Globus pallidus (tissue), 1 donor: ENCODE results near the gene TBC1D19.
"Not testable (repeated sequence)": the region's sequence is repeated elsewhere in the genome, so short reads cannot be mapped to it uniquely, and the experiment has no call there.

Source experiments
- DNase-seq: peaks from one replicate; pipeline ENCODE4 v3.0.0-alpha.2; 2015; ENCODE audit warnings: low spot score

The TBC1D19 gene

DNA sequence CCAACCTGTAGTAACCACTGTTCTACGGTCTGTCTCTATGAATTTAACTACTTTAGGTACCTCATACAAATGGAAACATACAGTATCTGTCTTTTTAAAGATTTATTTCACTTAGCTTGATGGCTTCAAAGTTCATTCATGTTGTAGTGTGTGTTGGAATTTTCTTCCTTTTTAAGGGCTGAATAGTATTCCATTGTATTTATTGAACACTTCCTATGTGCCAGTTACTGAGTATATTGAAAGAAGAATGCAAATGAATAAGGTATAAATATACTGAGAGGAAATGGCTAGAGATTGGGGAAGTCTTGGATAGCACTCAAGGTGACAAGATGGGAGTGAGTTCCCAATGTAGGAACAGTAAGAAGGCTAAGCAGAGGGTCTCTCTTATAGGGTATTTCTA lies 17.3 kb downstream of the TBC1D19 start:
- no peak for DNase-seq

DNA sequence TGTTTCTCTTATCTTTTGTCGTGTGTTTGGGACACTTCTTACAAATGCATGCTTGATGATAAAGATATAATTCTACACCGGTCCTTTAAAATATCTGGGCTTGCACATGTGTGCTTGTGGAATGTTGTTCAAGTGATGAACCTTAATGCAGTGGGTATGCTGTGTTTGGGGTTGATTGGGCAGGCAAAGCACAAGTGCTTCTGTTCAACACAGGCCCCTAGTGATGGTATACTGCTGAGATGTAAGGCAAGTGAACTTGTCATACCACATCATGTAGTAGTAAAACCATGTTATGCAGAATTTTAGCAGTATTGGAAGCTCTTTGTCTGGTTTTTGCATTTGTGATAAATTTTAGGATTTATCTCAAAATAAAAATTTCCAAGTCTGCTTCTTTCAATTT lies 23.9 kb downstream of the TBC1D19 start:
- DNase-seq: no peak

DNA sequence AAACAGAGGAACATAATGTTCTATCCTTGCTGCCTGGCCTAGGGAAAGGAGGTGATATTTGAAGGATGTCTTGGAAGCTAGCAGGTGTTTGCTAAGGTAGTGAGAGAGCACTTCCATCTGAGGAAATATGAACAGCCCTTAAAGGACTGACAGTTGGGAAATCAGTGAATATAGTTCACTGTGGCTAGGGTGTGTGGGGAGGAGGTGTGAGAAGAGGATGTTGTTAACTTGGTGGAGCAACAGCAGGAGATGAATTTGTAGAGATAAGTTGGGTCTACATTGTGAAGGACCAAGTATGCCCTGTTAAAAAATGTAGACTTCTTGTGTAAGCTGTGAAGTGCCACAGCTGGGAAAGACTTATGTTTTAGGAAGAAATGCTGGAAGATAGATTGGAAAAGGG lies 25.5 kb downstream of the TBC1D19 start:
- no peak for DNase-seq

DNA sequence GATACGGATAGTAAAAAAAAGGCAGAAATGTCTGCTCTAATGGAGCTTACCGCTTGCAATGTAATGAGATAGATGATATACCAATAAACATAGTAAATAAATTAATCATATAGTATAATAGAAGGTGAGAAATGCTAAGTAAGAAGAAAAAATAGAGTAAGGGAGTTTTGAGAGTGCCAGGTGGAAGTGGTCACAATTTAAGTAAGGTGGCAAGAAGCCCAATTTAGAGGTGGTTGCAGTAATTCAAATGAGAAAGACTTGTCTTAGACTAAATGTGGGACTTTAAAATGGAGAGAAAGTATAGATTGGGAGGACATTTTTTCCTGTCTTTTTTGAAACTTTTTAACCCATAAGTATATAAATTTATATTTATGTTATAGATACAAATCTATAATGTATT lies 26.0 kb downstream of the TBC1D19 start:
- no peak for DNase-seq

DNA sequence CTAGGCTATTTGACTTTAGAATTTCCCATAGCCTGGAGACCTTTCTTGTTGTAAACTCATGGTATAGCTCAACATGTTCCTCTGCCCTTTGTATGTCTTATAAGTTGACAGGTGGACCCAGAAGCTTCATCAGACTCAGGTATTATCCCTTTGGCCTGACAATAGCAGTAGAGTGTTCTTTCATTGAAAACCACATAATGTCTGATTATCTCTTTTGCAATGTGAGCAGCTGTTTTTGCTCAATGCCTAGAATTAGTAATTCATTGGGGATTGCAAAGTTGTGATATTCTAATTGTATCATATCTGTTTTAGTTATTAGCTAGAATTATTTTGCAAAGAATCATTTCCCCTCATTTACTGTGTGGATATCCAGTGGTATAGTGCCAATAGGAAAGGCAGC lies 27.5 kb downstream of the TBC1D19 start:
- DNase-seq: no peak

DNA sequence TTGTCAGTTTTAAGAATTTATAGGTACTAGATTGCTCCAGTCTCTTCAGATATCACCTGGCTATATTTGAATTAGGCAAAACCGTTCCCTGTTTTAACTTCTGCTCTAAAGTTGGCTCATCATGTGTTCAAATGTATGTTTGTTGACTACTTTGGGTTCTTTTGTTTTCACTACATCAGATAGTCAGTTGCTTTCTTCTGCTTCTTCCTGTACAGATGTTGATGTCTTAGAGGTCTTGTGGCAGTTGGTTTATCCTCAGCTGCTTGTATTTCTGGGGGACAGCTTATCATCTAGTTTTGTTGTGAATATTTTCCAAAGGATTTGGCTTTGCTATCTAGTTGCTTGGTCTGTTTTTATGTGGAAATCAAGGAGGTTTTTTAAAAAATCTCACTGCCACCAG lies 28.0 kb downstream of the TBC1D19 start:
- no peak for DNase-seq

DNA sequence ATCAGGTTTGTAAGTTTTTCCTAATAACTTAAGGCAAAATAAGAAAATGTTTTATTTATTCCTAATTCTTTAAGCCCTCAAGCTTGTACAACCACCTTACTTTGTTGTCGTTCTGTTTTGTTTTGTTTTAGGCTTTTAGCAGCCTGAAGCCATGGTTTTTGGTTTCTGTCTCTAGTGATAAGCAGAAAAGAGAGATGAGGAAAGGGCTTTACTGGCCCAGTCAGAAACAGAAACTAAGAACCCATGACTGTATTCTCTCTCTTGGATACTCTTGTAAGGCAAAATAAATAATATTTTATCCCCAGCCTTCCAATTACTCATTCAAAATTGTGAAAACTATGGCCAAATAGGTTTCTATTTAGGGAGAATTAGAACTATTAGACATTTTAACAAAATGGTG lies 29.4 kb downstream of the TBC1D19 start:
- DNase-seq: no peak

DNA sequence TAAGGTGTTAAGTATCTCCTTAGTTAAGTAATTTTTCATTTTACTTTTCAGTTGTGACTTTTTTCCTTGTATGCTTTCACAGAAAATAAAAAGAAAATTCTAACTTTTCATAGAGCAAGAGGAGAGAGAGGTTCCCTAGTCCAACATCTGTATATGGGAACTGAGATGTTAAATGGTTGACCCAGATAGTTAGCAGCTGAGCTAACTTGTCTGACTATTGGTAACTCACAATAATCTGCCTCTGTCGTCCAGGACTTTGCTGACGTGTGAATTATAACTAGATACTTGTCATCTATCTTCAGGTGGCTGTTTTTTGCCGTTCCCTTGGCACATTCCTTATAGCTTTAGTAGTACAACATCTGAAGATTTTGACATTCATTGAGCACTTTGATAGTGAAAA lies 29.9 kb downstream of the TBC1D19 start:
- no peak for DNase-seq

DNA sequence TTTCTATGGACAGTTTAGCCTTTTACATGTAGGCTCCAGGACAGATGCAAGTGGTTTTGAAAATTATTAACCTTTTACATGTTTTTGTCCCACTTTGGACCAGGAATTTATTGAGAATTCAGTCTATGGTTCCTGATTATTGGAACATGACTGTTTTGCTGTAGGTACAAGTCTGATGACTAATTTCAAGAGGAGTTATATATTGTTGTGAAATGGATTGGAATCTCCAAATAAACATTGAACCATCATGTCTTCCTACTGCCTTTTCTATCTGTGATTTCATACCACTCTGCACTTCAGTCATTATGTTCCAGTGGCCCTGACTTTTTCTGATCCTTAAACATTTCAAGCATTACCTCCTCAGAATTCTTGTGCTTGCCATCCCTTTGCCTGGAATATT lies 35.9 kb downstream of the TBC1D19 start:
- DNase-seq: no peak

DNA sequence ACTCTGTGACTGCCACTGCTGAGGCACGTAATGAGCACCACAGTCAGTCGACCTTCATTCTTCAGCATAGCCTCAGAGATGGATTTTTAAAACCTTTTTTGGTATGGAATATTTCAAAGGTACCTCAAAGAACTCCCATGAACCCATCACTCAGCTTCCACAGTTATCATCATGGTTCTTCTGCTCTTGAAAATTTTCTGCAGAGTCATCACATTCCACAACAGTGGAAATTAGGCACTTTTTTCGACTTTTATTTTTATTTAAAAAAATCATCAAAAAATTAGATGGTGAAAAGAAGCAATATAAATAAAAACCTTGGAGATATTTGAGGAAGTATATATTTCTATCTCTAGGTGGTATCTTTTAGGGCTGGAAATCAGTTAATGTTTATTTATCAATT lies 37.5 kb downstream of the TBC1D19 start:
- DNase-seq: no peak

DNA sequence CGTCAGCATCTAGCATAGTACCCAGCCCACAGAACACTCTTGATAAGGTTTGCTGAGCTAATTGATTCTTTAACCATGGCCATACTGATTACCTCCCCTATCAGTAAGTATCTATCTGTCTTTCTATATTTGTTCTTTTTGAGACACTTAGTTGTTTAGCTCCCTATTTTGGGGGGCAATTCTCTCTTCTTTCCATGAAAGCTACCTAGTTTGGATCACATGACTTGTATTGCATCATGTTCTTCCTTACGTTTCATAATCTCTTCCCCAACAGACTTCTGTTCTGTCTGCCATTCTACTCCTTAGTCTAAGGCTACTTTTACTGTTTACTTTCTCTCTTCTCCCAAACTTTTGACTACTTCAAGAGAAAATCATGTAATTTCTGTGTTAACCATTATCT lies 39.0 kb downstream of the TBC1D19 start:
- no peak for DNase-seq

DNA sequence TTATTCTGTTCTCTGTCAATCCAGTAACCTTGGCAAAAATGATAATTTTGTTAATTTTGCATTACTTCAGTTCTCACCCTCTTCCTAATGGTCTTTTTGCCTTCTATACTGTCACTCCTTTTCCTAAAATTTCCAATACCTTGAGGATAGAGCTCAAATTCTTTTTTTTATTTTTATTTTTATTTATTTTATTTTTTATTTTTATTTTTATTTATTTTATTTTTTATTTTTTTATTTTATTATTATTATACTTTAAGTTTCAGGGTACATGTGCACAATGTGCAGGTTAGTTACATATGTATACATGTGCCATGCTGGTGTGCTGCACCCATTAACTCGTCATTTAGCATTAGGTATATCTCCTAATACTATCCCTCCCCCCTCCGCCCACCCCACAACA lies 42.8 kb downstream of the TBC1D19 start:
- DNase-seq: not testable (repeated sequence)

DNA sequence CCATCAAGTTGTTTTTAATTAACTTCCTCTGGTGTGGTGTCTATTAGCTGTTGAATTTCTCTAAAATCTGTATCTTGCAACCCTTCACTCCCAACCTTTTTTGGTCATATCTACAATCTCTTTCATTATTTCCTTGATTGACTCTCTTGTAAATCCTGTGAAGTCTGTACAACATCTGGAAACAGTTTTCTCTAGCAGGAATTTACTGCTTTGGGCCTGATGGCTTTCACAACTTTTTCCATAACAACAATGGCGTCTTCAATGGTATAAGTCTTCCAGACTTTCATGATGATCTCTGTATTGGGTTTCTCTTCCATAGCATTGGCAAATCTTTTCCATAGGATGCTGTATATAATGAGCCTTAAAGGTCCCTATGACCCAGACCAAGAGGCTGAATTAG lies 49.0 kb downstream of the TBC1D19 start:
- DNase-seq: no peak

DNA sequence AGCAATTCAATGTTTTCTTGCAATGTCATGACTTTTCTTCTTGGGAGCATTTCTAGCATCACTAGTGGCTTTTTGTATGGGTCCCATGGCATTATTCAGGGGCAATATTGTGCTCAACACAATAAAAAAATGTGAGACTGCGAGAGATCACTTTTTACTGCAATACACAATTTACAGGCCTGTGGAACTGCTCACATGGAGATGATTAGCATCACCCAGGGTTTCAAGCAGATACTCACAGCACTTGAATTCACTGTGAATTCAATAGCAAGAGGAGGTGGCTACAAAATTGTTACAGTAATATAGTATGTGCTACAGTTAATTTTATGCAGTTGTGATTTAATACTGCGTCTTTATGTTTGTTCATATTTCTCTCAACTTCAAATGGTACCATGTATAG lies 50.4 kb downstream of the TBC1D19 start:
- no peak for DNase-seq

DNA sequence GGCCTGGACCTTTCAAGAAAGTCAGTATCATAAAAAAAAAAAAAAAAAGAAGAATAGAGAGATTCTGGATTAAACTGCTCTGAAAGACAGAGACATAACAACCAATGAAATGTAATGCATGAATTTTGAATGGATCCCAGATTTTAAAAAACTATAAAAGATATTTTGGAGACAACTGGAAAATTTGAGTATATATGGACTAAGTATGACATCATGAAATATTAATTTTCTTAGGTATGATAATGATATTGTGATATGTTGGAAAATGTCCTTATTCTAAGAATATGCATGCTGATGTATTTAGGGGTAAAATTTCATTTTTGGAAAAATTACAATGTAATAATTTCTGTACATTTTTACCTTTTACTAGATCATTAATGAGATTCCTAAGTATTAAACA lies 52.6 kb downstream of the TBC1D19 start:
- no peak for DNase-seq

DNA sequence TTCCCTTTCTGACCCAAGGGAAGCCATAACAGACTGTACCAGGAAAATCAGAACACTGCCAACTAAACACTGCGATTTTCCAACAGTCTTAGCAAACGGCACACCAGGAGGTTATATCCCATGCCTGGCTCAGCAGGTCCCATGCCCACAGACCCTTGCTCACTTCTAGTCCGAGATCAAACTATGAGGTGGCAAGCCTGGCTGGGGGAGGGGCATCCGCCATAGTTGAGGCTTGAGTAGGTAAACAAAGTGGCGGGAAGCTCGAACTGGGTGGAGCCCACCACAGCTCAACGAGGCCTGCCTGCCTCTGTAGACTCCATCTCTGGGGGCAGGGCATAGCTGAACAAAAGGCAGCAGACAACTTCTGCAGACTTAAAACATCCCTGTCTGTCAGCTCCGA lies 56.8 kb downstream of the TBC1D19 start:
- not testable (repeated sequence) for DNase-seq

DNA sequence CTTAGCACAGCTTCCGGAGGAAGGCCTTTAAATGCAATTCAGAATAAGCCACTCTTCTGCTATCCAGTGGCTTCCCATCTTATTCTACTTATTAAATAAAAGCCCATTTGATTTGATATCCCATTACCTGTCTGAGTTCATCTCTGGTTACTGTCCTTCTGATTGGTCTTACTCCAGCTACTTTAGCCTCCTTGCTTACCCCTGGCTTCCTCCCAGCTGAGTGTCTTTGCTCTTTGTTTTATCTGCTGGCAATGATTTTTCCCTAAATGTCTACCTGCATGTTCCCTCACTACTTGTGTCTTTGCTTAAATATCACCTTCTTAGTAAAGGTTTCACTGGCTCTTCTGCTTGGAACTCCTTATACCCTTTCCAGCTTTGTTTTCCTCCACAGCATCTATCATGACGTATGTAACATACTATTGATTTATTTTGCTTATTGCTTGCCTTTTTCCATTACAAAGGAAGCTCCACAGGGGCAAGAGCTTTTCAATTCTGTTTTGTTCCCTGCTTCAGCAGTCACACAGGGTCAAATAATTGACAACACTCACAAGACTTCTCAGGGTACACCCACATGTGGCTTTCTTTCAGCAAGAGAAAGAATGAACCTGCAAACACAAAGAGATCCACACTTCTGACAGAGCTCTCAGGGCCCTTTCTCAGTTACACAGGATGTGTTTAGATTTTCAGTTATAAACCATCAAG lies 63.8 kb downstream of the TBC1D19 start:
- no peak for DNase-seq

DNA sequence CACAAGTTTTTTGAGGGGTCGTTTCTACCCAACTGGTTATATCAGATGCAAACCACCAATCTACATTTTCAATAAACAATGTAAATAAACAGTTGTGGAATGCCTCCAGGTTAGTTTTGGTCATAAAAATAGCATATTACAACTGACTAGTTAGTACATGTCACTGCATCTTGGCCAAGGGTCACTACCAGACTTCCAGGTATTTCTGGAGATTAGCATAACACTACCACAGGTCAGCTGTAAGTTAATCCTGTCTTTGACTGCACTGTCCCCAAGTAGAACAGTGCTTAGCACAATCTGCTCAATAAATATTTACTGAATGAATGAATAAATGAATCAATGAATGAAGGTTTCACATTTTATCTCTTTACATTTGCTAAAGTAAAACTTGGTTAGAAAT lies 64.4 kb downstream of the TBC1D19 start:
- no peak for DNase-seq

DNA sequence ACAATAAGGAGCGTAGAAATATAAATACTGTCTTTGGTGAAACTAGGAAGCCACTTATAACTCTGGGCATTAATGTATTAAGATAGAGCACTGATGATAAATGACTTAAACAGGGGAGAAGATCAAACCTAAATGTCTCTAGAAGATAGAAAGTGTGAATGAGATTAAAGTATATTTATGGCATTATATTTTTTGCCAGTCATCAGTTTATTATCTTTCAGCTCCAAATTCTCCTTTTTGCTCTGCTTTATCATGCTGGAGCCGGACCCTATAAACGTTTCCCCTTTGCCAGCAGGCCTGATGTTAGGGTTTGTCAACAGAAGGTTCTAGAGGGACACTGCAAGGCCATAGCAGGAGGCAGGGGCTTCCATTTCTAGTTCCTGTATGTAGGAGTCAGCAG lies 76.4 kb downstream of the TBC1D19 start:
- DNase-seq: no peak

DNA sequence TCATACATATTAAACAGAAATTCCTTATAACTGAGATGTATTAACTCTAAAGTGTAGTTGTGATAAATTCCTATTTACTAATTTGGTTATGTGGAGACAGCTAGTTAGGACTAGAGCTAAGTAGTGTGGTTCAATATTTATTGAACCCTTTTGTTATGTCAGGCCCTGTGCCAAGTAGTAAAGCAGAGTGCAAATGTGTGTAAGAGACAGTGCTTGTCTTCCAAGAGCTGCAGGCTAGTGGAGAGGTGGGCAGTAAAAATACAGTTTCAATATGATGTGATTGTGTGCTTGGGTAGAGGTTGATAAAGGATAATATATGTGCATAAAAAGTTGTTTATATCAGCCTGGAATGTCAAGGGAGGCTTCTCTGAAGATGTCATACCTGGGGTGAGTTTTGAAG lies 80.0 kb downstream of the TBC1D19 start:
- DNase-seq: no peak

DNA sequence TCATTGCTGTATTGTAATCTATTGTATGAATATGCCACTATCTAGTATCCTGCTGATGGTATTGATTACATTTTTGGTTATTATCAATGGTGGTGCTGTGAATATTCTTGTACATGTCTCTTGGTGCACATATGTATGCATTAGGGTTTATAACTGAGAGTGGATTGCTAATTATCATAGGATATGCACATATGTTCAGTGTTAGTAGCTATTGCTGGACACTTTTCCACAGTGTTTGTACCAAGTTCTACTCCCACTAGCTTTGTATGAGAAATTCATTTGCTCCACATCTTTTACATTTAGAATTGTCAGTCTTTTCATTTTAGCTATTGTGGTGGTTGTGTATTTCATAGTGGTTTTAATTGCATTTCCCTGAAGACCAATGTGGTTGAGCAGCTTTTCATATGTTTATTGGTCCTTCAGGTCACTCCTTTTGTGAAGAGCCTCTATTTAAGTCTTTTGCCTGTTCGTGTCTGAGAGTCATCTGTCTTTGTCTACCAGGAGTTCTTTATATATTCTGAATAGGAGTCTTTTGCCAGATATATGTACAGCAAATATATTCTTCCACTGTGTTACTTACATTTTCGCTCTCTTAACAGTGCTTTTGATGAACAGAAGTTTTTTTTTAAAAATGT lies 87.1 kb downstream of the TBC1D19 start:
- DNase-seq: no peak

DNA sequence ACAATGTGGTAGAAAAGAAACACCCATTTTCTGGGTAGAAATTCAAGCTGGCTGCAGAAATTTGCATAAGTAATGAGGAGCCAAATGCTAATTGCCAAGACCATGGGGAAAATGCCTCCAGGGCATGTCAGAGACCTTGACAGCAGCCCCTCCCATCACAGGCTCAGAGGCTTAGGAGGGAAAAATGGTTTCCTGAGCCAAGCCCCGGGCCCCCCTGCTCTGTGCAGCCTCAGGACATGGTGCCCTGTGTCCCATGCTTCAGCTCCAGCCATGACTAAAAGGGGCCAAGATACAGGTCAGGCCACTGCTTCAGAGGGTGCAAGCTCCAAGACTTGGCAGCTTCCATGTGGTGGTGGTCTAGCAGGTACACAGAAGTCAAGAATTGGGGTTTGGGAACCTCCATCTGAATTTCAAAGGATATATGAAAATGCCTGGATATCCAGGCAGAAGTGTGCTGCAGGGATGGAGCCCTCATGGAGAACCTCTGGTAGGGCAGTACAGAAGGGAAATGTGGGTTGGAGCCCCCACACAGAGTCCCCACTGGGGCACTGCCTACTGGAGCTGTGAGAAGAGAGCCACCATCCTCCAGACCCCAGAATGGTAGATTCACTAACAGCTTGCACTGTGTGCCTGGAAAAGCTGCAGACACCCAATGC lies 95.3 kb downstream of the TBC1D19 start:
- not testable (repeated sequence) for DNase-seq

DNA sequence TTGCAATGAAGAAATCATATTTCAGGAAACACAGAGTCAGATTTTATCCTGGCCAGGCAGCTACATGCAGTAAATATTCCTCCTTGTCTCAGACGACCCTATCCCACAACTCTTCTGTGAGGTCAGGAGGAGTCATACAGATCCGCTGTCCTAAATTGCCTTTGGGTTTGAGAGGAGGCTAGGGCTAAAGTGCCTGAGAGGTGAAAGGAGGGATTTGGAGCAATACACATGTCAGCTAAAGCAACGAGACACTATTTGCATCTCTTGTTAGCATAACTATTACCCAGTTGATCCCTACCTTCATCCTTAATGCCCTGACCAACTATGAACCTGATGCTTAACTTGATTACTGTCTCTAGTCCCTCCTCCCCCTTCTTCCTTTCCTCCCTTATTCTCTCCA lies 98.6 kb downstream of the TBC1D19 start:
- DNase-seq: no peak

DNA sequence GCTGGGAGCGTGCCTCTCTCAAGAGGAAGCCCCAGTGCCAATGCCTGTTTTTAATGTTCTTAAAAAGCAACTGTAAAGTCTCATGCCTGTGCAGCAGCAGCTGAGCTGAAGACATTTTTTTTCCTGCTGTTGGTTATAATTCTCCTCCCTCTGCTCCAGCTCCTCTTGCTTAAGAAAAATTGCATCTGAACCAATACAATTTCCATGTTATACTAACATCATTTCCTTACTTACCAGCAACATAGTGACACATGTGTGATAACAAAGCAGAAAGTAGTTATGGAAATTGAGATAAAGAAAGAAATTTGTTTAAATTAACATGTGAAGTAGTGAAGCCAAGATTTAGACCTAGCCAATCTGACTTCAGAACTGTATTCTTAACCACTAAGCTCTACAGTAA lies 101.4 kb downstream of the TBC1D19 start:
- DNase-seq: no peak
